ENCODE data around the gene DMD.

DNA sequence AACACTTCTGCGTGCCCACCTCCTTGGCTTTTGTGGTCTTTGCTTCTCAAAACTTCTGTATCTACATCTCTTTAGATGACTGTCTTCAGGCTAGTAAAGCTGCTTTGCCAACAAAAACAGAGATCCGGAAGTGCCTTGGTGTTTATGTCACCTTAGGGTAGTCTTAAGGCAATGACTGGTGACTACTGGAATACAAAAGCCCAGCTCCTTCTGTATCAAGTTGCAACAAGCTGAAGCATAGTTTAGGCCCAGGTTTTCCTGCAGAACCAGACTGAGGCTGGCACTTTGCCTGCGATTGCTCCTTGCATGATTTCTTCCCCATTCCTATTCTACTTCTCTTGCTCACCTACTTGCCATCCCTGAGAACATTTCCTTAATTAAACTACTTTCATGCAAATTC is 333.8 kb downstream of the DMD start:
- no peak for TF ChIP-seq GTF2F1 (IDR thresholded peaks at IDR 0.05; ENCODE audit: borderline replicate concordance, low read depth, low read length)
- TF ChIP-seq, protein P1, sequence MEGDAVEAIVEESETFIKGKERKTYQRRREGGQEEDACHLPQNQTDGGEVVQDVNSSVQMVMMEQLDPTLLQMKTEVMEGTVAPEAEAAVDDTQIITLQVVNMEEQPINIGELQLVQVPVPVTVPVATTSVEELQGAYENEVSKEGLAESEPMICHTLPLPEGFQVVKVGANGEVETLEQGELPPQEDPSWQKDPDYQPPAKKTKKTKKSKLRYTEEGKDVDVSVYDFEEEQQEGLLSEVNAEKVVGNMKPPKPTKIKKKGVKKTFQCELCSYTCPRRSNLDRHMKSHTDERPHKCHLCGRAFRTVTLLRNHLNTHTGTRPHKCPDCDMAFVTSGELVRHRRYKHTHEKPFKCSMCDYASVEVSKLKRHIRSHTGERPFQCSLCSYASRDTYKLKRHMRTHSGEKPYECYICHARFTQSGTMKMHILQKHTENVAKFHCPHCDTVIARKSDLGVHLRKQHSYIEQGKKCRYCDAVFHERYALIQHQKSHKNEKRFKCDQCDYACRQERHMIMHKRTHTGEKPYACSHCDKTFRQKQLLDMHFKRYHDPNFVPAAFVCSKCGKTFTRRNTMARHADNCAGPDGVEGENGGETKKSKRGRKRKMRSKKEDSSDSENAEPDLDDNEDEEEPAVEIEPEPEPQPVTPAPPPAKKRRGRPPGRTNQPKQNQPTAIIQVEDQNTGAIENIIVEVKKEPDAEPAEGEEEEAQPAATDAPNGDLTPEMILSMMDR (IDR thresholded peaks at IDR 0.05; ENCODE audit: control extremely low read depth in 1 of 3, insufficient read depth in 1 of 3, low read depth in 1 of 3, low read length in 3 of 3) = no peak
- no peak for TF ChIP-seq TAF7 (optimal IDR thresholded peaks at IDR 0.05; ENCODE audit: borderline replicate concordance, low read depth, low read length)
- TF ChIP-seq CEBPB (IDR thresholded peaks at IDR 0.05; ENCODE audit: low read depth, low read length) = no peak
- no peak for TF ChIP-seq EZH2 (IDR thresholded peaks at IDR 0.05; ENCODE audit: low read depth, low read length, severe bottlenecking)
- TF ChIP-seq POLR2A (IDR thresholded peaks at IDR 0.05; ENCODE audit: control extremely low read depth in 1 of 2, low read depth in 2 of 2, low read length in 2 of 2) = no peak
- TF ChIP-seq, protein P2, sequence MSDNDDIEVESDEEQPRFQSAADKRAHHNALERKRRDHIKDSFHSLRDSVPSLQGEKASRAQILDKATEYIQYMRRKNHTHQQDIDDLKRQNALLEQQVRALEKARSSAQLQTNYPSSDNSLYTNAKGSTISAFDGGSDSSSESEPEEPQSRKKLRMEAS (IDR thresholded peaks at IDR 0.05) = no peak
- TF ChIP-seq TEAD4 (IDR thresholded peaks at IDR 0.05; ENCODE audit: low read depth, low read length) = no peak
- no peak for TF ChIP-seq HDAC2 (IDR thresholded peaks at IDR 0.05; ENCODE audit: borderline replicate concordance in 1 of 2, low read depth in 2 of 2, low read length in 2 of 2)
- TF ChIP-seq JUND (IDR thresholded peaks at IDR 0.05; ENCODE audit: low read length) = no peak
- no peak for TF ChIP-seq SP1 (IDR thresholded peaks at IDR 0.05; ENCODE audit: low read depth, low read length)
- no peak for TF ChIP-seq EGR1 (IDR thresholded peaks at IDR 0.05; ENCODE audit: borderline replicate concordance, low read depth, low read length)
- no peak for TF ChIP-seq CBX5 (IDR thresholded peaks at IDR 0.05; ENCODE audit: low read depth, low read length)

Measured in H1 (cell line).